GM21825 (cell line): Measurements from ENCODE around the gene PPP1R37.
"Not testable (repeated sequence)": the region's sequence is repeated elsewhere in the genome, so short reads cannot be mapped to it uniquely, and the experiment has no call there.

Source experiments
- ATAC-seq: cut with Tn5 transposase; IDR thresholded peaks from one replicate; pipeline ENCODE4 v1.9.1; 2021; ENCODE audit warnings: mild to moderate bottlenecking, moderate library complexity; ENCODE audit not compliant: unreplicated experiment

The PPP1R37 gene

GRCh38 chr19:45113628-45114027 lies 20.6 kb downstream of the PPP1R37 start:
- no peak for ATAC-seq

GRCh38 chr19:45114116-45114515 lies 21.1 kb downstream of the PPP1R37 start:
- no peak for ATAC-seq

DNA sequence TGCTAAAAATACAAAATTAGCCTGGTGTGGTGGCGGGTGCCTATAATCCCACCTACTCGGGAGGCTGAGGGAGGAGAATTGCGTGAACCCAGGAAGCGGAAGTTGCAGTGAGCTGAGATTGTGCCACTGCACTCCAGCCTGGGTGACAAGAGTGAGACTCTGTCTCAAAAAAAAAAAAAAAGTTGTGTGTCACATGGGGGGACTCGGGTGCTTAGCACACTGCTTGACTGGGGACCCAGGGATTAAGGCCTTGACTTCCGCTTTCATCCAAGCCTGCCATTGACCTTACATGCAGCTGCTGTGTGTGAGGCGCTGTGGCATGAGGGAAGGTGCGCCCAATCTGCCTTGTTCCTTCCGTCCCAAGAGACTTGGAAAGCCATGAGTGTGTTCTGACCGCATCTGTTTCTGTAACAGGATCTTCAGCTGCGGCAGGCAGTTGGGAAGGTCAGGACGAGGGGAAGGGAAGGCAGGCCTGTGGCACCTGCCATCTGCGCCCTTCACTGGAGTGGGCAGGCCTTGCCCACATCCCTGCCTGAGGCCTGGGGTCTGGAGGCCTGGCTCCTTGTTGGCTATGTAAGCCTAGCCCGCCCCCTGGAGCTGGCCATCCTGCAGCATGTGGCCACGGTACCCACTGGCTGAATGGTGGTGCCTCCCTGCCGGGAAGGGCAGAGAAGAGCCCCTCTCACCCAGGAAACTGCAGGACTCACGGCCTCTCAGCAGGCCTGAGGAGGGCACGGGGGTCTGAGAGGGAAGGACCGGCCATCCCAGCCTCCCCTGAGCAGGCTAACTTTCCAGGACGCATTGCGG lies 23.0 kb downstream of the PPP1R37 start:
- ATAC-seq: no peak

GRCh38 chr19:45117167-45117594 lies 24.2 kb downstream of the PPP1R37 start:
- ATAC-seq: no peak

- no peak for ATAC-seq
Observed at GRCh38 chr19:45117671-45118070, 24.7 kb downstream of the PPP1R37 start.

- no peak for ATAC-seq
Observed at GRCh38 chr19:45118106-45118505, 25.1 kb downstream of the PPP1R37 start.

GRCh38 chr19:45118591-45119355 lies 25.8 kb downstream of the PPP1R37 start:
- not testable (repeated sequence) for ATAC-seq

DNA sequence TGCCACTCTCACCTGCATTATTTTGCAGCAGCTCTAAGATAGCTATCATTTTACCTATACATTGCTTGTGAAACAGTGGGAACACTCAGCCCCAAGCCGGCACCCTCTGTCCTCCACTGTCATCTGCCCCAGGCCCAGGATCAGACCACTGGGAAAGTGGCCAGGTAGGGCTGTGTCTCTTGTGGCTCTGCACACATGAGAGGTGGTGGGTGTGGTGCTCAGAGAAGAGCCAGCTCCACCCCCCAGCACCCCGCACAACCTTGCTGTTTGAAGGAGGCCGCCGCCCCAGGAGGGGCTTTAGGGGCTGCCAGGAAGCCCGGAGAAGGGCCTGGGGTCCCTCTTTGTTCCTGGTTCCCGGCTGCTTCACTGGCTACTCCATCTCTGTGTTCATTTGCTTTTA lies 26.6 kb downstream of the PPP1R37 start:
- ATAC-seq: no peak

GRCh38 chr19:45121827-45122345 lies 28.9 kb downstream of the PPP1R37 start:
- no peak for ATAC-seq

DNA sequence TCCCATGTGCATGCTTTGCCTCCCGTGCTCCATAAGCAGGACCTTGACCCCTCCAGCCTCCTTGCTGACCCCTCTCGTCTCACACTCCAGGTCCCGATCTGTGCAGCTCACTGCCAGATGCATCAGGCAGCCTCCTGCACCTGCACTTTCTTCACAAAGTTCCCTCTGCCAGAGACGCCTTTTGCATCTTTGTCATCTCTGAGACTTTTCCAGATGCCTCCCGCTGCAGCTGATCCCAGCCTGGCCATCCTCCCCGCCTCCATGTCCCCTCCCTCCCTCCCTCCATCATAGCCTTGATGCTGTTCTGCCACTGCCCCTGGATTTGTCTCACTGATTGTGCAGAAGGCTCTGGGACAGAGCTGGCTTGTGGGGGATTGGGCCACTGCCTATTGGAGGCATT lies 29.9 kb downstream of the PPP1R37 start:
- ATAC-seq: no peak

DNA sequence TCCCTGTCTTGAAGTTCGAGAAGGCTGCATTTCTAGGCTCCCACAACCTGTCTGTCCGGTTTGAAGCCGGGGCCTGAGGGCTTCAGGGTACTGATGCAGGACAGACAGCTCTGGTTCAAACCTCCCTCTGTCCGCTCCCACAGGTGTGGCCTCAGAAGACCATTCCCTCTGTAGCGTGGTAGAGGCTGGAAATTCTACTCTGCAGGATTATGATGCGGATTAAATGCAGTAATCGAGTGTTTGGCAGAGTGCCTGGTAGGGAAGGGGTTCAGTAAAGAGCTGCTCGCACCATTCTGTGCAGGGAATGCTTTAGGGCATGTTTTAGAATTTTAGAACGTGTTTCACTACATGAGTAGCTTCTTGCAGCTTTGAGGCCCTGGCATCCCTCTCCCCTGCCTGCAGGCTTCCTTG lies 30.5 kb downstream of the PPP1R37 start:
- no peak for ATAC-seq

DNA sequence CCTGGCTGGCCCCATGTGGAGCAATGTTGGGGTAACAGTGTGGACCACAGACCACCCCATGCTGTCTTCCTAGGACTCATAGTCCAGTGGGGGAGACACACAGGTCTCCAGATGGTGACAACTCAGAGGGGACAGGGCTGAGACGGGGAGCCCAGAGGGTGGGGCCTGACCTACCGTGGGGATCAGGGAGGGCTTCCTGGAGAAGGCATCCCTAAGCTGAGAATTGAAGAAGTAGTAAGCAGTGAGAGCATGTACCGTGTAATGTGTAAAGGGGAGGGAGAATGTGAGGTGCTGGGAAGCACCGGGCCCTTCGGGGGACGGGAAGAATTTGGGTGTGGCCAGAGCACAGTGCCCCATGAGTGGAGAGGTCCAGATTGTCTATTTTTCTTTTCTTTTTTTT lies 31.0 kb downstream of the PPP1R37 start:
- ATAC-seq: no peak

GRCh38 chr19:45125360-45125759 lies 32.4 kb downstream of the PPP1R37 start:
- ATAC-seq: no peak

GRCh38 chr19:45125975-45126493 lies 33.1 kb downstream of the PPP1R37 start:
- ATAC-seq: no peak

GRCh38 chr19:45126654-45127053 lies 33.7 kb downstream of the PPP1R37 start:
- ATAC-seq: no peak

DNA sequence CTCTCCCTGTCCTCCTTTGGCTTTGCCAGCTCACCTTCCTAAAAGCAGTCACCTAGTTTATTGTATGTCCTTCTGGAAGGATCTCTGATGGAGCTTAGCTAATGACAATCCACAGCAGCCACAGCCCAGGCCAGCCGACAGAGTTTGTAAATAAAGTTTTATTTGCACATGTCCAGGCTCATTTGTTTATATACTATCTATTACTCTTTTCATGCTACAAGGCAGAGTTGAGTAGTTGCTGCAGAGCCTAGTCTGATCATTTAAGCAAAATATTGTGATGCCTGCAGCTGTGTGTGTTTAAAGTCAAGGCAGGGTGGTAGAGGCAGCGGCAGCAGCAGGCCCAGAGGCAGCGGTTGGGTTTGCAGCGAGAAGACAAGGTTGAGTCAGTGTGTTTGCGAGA lies 35.2 kb downstream of the PPP1R37 start:
- ATAC-seq: no peak

DNA sequence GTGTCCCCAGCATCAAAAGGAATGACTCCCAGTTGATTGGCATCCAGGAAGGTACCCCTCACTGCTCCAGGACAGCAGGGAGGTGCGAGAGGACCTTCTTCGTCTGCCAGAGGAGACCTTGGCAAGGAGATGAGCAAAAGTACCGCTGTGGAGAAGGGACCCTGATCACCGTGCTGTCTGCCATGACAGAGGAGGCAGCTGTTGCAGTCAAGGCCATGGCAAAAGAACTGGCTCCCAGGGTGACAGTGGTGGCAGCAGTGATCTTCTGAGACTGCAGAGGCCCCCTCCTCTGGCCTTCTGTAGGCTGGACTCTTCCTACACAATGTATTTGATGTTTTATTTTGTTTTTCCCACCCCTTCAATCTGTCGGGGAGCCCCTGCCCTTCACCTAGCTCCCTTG lies 35.8 kb downstream of the PPP1R37 start:
- ATAC-seq: no peak

DNA sequence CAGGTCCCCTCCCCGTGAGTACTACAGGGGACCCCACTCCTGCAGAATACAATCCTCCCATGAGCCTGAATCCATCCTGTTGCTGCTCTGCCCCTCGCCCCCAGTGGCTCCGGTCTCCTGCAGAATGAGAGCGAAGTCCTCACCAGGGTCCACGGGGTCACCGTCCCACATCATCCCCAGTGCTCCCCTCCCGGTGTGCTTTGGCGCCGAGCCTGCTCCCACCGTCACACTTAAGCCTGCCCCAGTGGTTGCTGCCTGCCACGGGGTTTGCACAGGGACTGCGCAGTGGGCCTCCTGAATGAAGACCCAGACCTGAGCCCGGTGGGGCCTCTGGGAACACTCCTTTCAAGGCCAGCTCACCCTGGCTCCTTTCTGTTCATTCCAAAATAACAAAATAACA lies 37.3 kb downstream of the PPP1R37 start:
- no peak for ATAC-seq

- no peak for ATAC-seq
Observed at GRCh38 chr19:45130888-45131615, 38.1 kb downstream of the PPP1R37 start.

DNA sequence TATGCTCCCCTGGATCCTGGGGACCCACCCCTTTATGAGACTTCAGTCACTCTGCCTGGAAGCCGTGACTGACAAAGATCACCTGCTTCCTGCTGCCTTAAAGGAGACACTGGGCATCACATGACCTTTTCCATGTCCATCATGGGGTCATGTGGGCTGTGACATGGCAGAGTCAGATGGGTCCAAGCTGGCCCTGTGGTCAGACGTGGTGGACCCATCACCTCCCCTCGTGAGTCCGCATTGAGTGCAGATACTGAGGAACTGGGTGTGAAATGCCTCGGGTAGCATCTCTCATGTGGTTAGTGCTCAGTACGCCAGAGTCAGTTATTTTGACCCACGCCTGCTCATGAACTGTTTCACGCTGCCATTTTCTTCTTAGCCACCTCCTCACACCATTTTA lies 40.7 kb downstream of the PPP1R37 start:
- ATAC-seq: no peak
